DOHH2 (cell line): Measurements from ENCODE around the gene MARK1.

Experiments
- H3F3A ChIP-seq: fragments of 200-600 bp; sonication (generic), shearing (Covaris generic); 2 replicates; pipeline ENCODE4 v1.6.0; 2016; ENCODE audit warnings: antibody characterized with exemption, mild to moderate bottlenecking; ENCODE audit not compliant: control insufficient read depth, insufficient read depth
- H3K27ac ChIP-seq: fragments of 200-600 bp; sonication (generic); 2 replicates; pipeline ENCODE4 v1.5.1; 2014; ENCODE audit warnings: low read depth, mild to moderate bottlenecking, low read length, moderate library complexity
- H3K27me3 ChIP-seq: fragments of 200-600 bp; sonication (generic); 2 replicates; pipeline ENCODE4 v1.6.1; 2014; ENCODE audit warnings: mild to moderate bottlenecking, low read length, mixed read lengths; ENCODE audit not compliant: control insufficient read depth
- H3K36me3 ChIP-seq: fragments of 200-600 bp; sonication (generic); 2 replicates; pipeline ENCODE4 v1.6.1; 2014; ENCODE audit warnings: mild to moderate bottlenecking, low read length, moderate library complexity, mixed read lengths; ENCODE audit not compliant: control insufficient read depth
- H3K4me1 ChIP-seq: fragments of 200-600 bp; sonication (generic); 2 replicates; pipeline ENCODE4 v1.6.1; 2014; ENCODE audit warnings: mild to moderate bottlenecking, low read length, mixed read lengths; ENCODE audit not compliant: control insufficient read depth
- H3K4me2 ChIP-seq: fragments of 200-600 bp; sonication (generic); 2 replicates; pipeline ENCODE4 v1.6.0; 2014; ENCODE audit warnings: mild to moderate bottlenecking, low read length, moderate library complexity
- H3K4me3 ChIP-seq: fragments of 200-600 bp; sonication (generic); 2 replicates; pipeline ENCODE4 v1.5.1; 2014; ENCODE audit warnings: mild to moderate bottlenecking, low read length, mixed read lengths
- H3K79me2 ChIP-seq: fragments of 200-600 bp; sonication (generic); 2 replicates; pipeline ENCODE4 v1.6.1; 2014; ENCODE audit warnings: mild to moderate bottlenecking, low read length, mixed read lengths; ENCODE audit not compliant: control insufficient read depth
- H3K9me2 ChIP-seq: fragments of 200-600 bp; sonication (generic); replicated peaks from 2 replicates; pipeline ENCODE4 v1.6.1; 2014; ENCODE audit warnings: mild to moderate bottlenecking, low read length, mixed read lengths; ENCODE audit not compliant: control insufficient read depth
- H3K9me3 ChIP-seq: fragments of 200-600 bp; sonication (generic); 2 replicates; pipeline ENCODE4 v1.6.1; 2014; ENCODE audit warnings: antibody characterized with exemption, low read length, mixed read lengths; ENCODE audit not compliant: control insufficient read depth, insufficient read depth
- H4K20me1 ChIP-seq: fragments of 200-600 bp; sonication (generic); 2 replicates; pipeline ENCODE4 v1.6.0; 2014; ENCODE audit warnings: low read depth, mild to moderate bottlenecking, antibody characterized with exemption, low read length, moderate library complexity; ENCODE audit not compliant: control insufficient read depth, insufficient read depth
- CTCF ChIP-seq: fragments of 200-600 bp; sonication (generic); IDR thresholded peaks from one replicate; pipeline ENCODE4 v1.5.1; 2014; ENCODE audit warnings: antibody characterized with exemption, mild to moderate bottlenecking, low read depth, low read length; ENCODE audit not compliant: poor library complexity, severe bottlenecking
- EZH2phosphoT487 ChIP-seq: fragments of 200-600 bp; sonication (generic); IDR thresholded peaks from 2 replicates; pipeline ENCODE4 v1.6.1; 2017; ENCODE audit warnings: borderline replicate concordance, mild to moderate bottlenecking, antibody characterized with exemption, low read length, moderate library complexity, mixed read lengths

Gene MARK1

GRCh38 chr1:220689666-220690065, 161.7 kb downstream of the MARK1 start:
- Histone ChIP-seq H3K79me2 (no peaks in the 10 kb centered on the region), H3F3A (no peaks in the 10 kb centered on the region), H3K4me1 (no peaks in the 10 kb centered on the region), H3K9me3 (peaks cover 3% of the 10 kb centered on the region; the same call in 1 of the 2 replicates), H3K4me2 (no peak overlapping the region), H3K27ac (no peak overlapping the region), H4K20me1 (no peaks in the 10 kb centered on the region), H3K27me3 (no peaks in the 10 kb centered on the region), H3K9me2 (no peaks in the 10 kb centered on the region), H3K36me3 (no peaks in the 10 kb centered on the region), H3K4me3 (no peak overlapping the region)
- no peak for TF ChIP-seq CTCF
- TF ChIP-seq EZH2phosphoT487, result no peak

- H4K20me1 ChIP-seq, result no peaks in the 10 kb centered on the region
- H3K36me3 ChIP-seq, result no peaks in the 10 kb centered on the region
- H3K79me2 ChIP-seq, result no peaks in the 10 kb centered on the region
- H3F3A ChIP-seq, result no peaks in the 10 kb centered on the region
- H3K4me2 ChIP-seq, result no peak within 1 kb of the TSS
- peaks cover 3% of the 10 kb centered on the region; the same call in 1 of the 2 replicates for H3K9me3 ChIP-seq
- H3K27ac ChIP-seq, result no peak within 1 kb of the TSS
- H3K4me1 ChIP-seq, result no peaks in the 10 kb centered on the region
- no peaks in the 10 kb centered on the region for H3K27me3 ChIP-seq
- no peaks in the 10 kb centered on the region for H3K9me2 ChIP-seq
- TF ChIP-seq CTCF (peak; percentile 29), EZH2phosphoT487 (no peak)
- no peak within 1 kb of the TSS for H3K4me3 ChIP-seq
Observed at GRCh38 chr1:220690140-220691052, 162.5 kb downstream of the MARK1 start, which contains the start of gene C1orf115. Gene C1orf115 (plus strand): TSS chr1:220690363. CDS start chr1:220690403, 40 bp downstream.

GRCh38 chr1:220691053-220691684, 163.2 kb downstream of the MARK1 start:
- Histone ChIP-seq H3K79me2 (no peaks in the 10 kb centered on the region), H3K4me2 (no peak overlapping the region), H3K36me3 (no peaks in the 10 kb centered on the region), H4K20me1 (no peaks in the 10 kb centered on the region), H3K9me3 (peaks cover 3% of the 10 kb centered on the region; the same call in 1 of the 2 replicates), H3K27me3 (no peaks in the 10 kb centered on the region), H3F3A (no peaks in the 10 kb centered on the region), H3K27ac (no peak overlapping the region), H3K9me2 (no peaks in the 10 kb centered on the region), H3K4me1 (no peaks in the 10 kb centered on the region), H3K4me3 (no peak overlapping the region)
- TF ChIP-seq CTCF, result no peak
- no peak for TF ChIP-seq EZH2phosphoT487
